Measurements from ENCODE around the gene NR2F1-AS1. TPM values are rescaled to one million over a fixed set of nuclear protein-coding genes. Genes with fewer than 3 reads are reported as not detected.

NR2F1-AS1 gene
- polyA plus RNA-seq, 3 donors, result not detected

GRCh38 chr5:93573354-93574351 lies 7.4 kb downstream of the NR2F1-AS1 start:
- H3K9me3 ChIP-seq (replicated peaks in 1 of 2; ENCODE audit: control insufficient read depth in 1 of 2, insufficient read depth in 1 of 2, low read length in 2 of 2), result peaks cover 5 to 70% of the 10 kb centered on the region in 2 donors
- DNase-seq, result no peak
- peaks cover 12 to 13% of the 10 kb centered on the region in 2 donors for H3K4me1 ChIP-seq (ENCODE audit: control insufficient read depth in 1 of 2, insufficient read depth in 2 of 2, low read length in 2 of 2)
- peaks cover 0 to 25% (median 20%) of the 10 kb centered on the region in 7 donors for H3K9me3 Mint-ChIP-seq
- no peaks in the 10 kb centered on the region for H3K79me2 ChIP-seq (ENCODE audit: insufficient read depth, low read length)
- H3K27ac ChIP-seq (ENCODE audit: low read depth in 1 of 2, low read length in 2 of 2), result no peak overlapping the region
- no peak overlapping the region for H2AFZ ChIP-seq (ENCODE audit: insufficient read depth, low read depth, low read length, poor library complexity, severe bottlenecking)
- TF ChIP-seq, protein P1, sequence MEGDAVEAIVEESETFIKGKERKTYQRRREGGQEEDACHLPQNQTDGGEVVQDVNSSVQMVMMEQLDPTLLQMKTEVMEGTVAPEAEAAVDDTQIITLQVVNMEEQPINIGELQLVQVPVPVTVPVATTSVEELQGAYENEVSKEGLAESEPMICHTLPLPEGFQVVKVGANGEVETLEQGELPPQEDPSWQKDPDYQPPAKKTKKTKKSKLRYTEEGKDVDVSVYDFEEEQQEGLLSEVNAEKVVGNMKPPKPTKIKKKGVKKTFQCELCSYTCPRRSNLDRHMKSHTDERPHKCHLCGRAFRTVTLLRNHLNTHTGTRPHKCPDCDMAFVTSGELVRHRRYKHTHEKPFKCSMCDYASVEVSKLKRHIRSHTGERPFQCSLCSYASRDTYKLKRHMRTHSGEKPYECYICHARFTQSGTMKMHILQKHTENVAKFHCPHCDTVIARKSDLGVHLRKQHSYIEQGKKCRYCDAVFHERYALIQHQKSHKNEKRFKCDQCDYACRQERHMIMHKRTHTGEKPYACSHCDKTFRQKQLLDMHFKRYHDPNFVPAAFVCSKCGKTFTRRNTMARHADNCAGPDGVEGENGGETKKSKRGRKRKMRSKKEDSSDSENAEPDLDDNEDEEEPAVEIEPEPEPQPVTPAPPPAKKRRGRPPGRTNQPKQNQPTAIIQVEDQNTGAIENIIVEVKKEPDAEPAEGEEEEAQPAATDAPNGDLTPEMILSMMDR (IDR thresholded peaks at IDR 0.05), result no peak
- H3K27me3 ChIP-seq (ENCODE audit: control insufficient read depth in 2 of 2, insufficient read depth in 2 of 2, low read length in 2 of 2), result peaks cover 96 to 100% of the 10 kb centered on the region in 2 donors
- no peak overlapping the region for H3K9ac ChIP-seq (ENCODE audit: insufficient read depth, low read length, poor library complexity, severe bottlenecking)
- WGBS (ENCODE audit: insufficient coverage), result 11% methylated on average over 12 of the region's 32 CpGs
- H3K4me1 Mint-ChIP-seq, result peaks cover 26% of the 10 kb centered on the region
- H4K20me1 ChIP-seq (ENCODE audit: insufficient read depth, low read length), result no peaks in the 10 kb centered on the region
- intact Hi-C loops (cut with micrococcal nuclease), result no loop called here
- H3K4me3 Mint-ChIP-seq, result peak overlapping the region in 1 of 2 donors; percentile 84
- no peak overlapping the region for H3K4me2 ChIP-seq (replicated peaks; ENCODE audit: extremely low read depth, low read length, poor library complexity, severe bottlenecking)
- H3K4me3 ChIP-seq (replicated peaks in 1 of 3; ENCODE audit: low read depth in 2 of 3, low read length in 3 of 3), result no peak overlapping the region
- H3K27ac Mint-ChIP-seq, result no peak overlapping the region
- peaks cover 79 to 99% (median 80%) of the 10 kb centered on the region in 3 donors for H3K27me3 Mint-ChIP-seq (ENCODE audit: low read depth in 3 of 3)
- peaks cover 3 to 7% of the 10 kb centered on the region in 2 donors for H3K36me3 Mint-ChIP-seq
- no peaks in the 10 kb centered on the region for H3K36me3 ChIP-seq (replicated peaks in 1 of 2; ENCODE audit: control insufficient read depth in 1 of 2, insufficient read depth in 2 of 2, low read length in 2 of 2)

DNA sequence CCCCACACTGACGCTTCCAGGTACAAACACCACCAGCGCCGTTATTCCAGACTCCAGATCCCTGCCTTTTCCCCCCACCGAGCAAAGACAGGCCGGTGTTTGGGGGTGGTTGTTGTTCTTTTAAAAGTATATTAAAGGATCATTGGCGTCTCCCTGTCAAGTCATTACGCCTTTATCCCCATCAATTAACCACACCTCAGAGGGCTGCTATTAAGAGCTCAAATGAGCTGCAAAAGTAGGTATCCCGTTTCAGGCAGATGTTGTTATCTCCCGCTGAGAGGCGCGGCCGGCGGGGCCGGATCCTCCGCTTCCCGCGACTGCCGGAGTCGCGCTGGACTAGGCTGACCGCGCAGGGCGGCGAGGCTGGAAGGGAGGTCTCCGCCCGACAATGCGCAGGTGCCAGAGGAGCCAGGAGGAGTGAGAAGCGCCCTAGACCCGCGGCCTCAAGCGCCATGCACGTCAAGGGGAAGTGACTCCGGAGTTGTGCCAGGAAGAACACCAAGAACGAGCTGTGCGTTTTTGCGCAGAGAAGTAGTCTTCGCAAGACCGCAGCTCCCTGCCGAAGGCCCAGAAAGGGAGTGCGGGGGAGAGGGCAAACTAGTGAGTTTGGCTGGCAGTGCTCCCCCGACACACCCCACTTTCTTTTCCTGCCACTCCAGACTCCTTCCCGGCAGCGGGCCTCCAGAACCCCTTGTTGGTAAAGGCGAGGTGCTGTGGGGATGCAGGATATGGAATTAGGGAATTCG lies 8.2 kb downstream of the NR2F1-AS1 start:
- H3K79me2 ChIP-seq (ENCODE audit: insufficient read depth, low read length), result no peaks in the 10 kb centered on the region
- H3K27ac Mint-ChIP-seq, result no peak overlapping the region
- TF ChIP-seq, protein P1 (IDR thresholded peaks at IDR 0.05), result no peak
- no peak overlapping the region for H3K4me2 ChIP-seq (replicated peaks; ENCODE audit: extremely low read depth, low read length, poor library complexity, severe bottlenecking)
- peaks cover 83 to 96% (median 84%) of the 10 kb centered on the region in 3 donors for H3K27me3 Mint-ChIP-seq (ENCODE audit: low read depth in 3 of 3)
- no peak overlapping the region for H3K4me3 ChIP-seq (replicated peaks in 1 of 3; ENCODE audit: low read depth in 2 of 3, low read length in 3 of 3)
- peak overlapping the region in 1 of 2 donors; percentile 84 for H3K4me3 Mint-ChIP-seq
- intact Hi-C loops (cut with micrococcal nuclease), result no loop called here
- no peak overlapping the region for H3K9ac ChIP-seq (ENCODE audit: insufficient read depth, low read length, poor library complexity, severe bottlenecking)
- no peak for DNase-seq
- peaks cover 12% of the 10 kb centered on the region in 2 donors for H3K4me1 ChIP-seq (ENCODE audit: control insufficient read depth in 1 of 2, insufficient read depth in 2 of 2, low read length in 2 of 2)
- peaks cover 21% of the 10 kb centered on the region for H3K4me1 Mint-ChIP-seq
- H3K27ac ChIP-seq (ENCODE audit: low read depth in 1 of 2, low read length in 2 of 2), result no peak overlapping the region
- H4K20me1 ChIP-seq (ENCODE audit: insufficient read depth, low read length), result no peaks in the 10 kb centered on the region
- H3K27me3 ChIP-seq (ENCODE audit: control insufficient read depth in 2 of 2, insufficient read depth in 2 of 2, low read length in 2 of 2), result peaks cover 94 to 100% of the 10 kb centered on the region in 2 donors
- H3K9me3 Mint-ChIP-seq, result peaks cover 0 to 21% (median 15%) of the 10 kb centered on the region in 7 donors
- WGBS (ENCODE audit: insufficient coverage), result 2% methylated on average over 29 of the region's 45 CpGs
- H3K36me3 Mint-ChIP-seq, result peaks cover 3% of the 10 kb centered on the region in 2 donors
- H3K36me3 ChIP-seq (replicated peaks in 1 of 2; ENCODE audit: control insufficient read depth in 1 of 2, insufficient read depth in 2 of 2, low read length in 2 of 2), result no peaks in the 10 kb centered on the region
- H2AFZ ChIP-seq (ENCODE audit: insufficient read depth, low read depth, low read length, poor library complexity, severe bottlenecking), result no peak overlapping the region
- peaks cover 5 to 61% of the 10 kb centered on the region in 2 donors for H3K9me3 ChIP-seq (replicated peaks in 1 of 2; ENCODE audit: control insufficient read depth in 1 of 2, insufficient read depth in 1 of 2, low read length in 2 of 2)
